Lower leg skin (tissue), 4 donors: ENCODE data around the gene BCO2. TPM values are rescaled to one million over a fixed set of nuclear protein-coding genes. Genes with fewer than 3 reads are reported as not detected.

Experiments used
- DNase-seq, 2 donors: peaks; one replicate each; pipeline ENCODE4 v3.0.0-alpha.2; 2019; ENCODE audit warnings: low spot score in 2 of 2
- H3K4me3 ChIP-seq: fragments of 200-600 bp; sonication (generic); 2 replicates; pipeline ENCODE4 v1.5.1; 2017; ENCODE audit warnings: mild to moderate bottlenecking, low read depth; ENCODE audit not compliant: poor library complexity, severe bottlenecking
- CTCF ChIP-seq, 3 donors: fragments of 450-650 bp; IDR thresholded peaks; one replicate each; pipeline ENCODE4 v1.5.1; 2016; ENCODE audit warnings: antibody characterized with exemption in 3 of 3, mild to moderate bottlenecking in 3 of 3, moderate library complexity in 2 of 3
- POLR2A ChIP-seq, 2 donors: fragments of 450-650 bp; IDR thresholded peaks; one replicate each; pipeline ENCODE4 v1.6.1; 2016 to 2017; ENCODE audit warnings: antibody characterized with exemption in 2 of 2, mild to moderate bottlenecking in 1 of 2, moderate library complexity in 1 of 2
- WGBS, 2 donors: methylation state at CpG; one replicate each; pipeline ENCODE4 v1.1.5; 2018; 5-methylcytosine and 5-hydroxymethylcytosine counted together
- intact Hi-C: fragments of 100-400 bp; cut with DNase I; formaldehyde crosslinking; loops from one replicate; pipeline ENCODE4 v1.15.0; 2023; ENCODE audit warnings: low total_unique reads
- total RNA-seq, 4 donors: library from RNA; depleted of rRNA; stranded (reverse); fragments of >200 nt; gene quantifications; one replicate each; pipeline ENCODE4 v1.1.0, GENCODE V29; 2016

BCO2 gene
- total RNA-seq, 4 donors from 2014 or later = 0.98 to 5.7 (median 3.7) TPM

- H3K4me3 ChIP-seq = no peak overlapping the region
- WGBS, 2 donors = 83 to 94% methylated on average over 3 of the region's 3 CpGs
- TF ChIP-seq CTCF (IDR thresholded peaks at IDR 0.05) = no peak
- no peak for TF ChIP-seq POLR2A (IDR thresholded peaks at IDR 0.05)
- intact Hi-C loops = no loop called here
- DNase-seq = no peak
Observed at GRCh38 chr11:112238041-112238440, 62.7 kb downstream of the BCO2 start.

GRCh38 chr11:112241486-112241885 is 66.2 kb downstream of the BCO2 start:
- H3K4me3 ChIP-seq = no peak overlapping the region
- TF ChIP-seq POLR2A (IDR thresholded peaks at IDR 0.05) (no peak), CTCF (IDR thresholded peaks at IDR 0.05) (no peak)
- DNase-seq = no peak
- whole genome bisulfite sequencing, 2 donors = 72 to 91% methylated on average over 3 of the region's 3 CpGs
- intact Hi-C loops = no loop called here

GRCh38 chr11:112247201-112247600 is 71.9 kb downstream of the BCO2 start:
- DNase-seq = no peak
- no peak for TF ChIP-seq CTCF (IDR thresholded peaks at IDR 0.05)
- TF ChIP-seq POLR2A (IDR thresholded peaks at IDR 0.05) = no peak
- intact Hi-C loops = no loop called here
- no peak overlapping the region for H3K4me3 ChIP-seq
- 43 to 59% methylated on average over 4 of the region's 4 CpGs for WGBS, 2 donors

- 83 to 85% methylated on average over 2 of the region's 2 CpGs for WGBS, 2 donors
- no peak for TF ChIP-seq POLR2A (IDR thresholded peaks at IDR 0.05)
- no peak for TF ChIP-seq CTCF (IDR thresholded peaks at IDR 0.05)
- intact Hi-C loops = no loop called here
- H3K4me3 ChIP-seq = no peak overlapping the region
- DNase-seq = no peak
Observed at GRCh38 chr11:112248201-112248600, 72.9 kb downstream of the BCO2 start.

GRCh38 chr11:112249871-112250610 is 74.7 kb downstream of the BCO2 start:
- no peak for DNase-seq
- intact Hi-C loops = no loop called here
- 56 to 65% methylated on average over 8 of the region's 8 CpGs for WGBS, 2 donors
- TF ChIP-seq CTCF (IDR thresholded peaks at IDR 0.05) (no peak), POLR2A (IDR thresholded peaks at IDR 0.05) (no peak)
- H3K4me3 ChIP-seq = no peak overlapping the region
